Stimulated activated CD4-positive, alpha-beta T cell treated with anti-CD3 and anti-CD28 coated beads, Interleukin-4, amount 100 ng/mL, for 48 hours (primary cell): ENCODE results near the gene KIZ.

Experiments used
- DNase-seq, 2 donors: peaks; one replicate each; pipeline ENCODE4 v3.0.0-alpha.2; 2020; ENCODE audit warnings: low read depth in 2 of 2

KIZ gene

GRCh38 chr20:21265261-21266190, 139.6 kb downstream of the KIZ start:
- DNase-seq: no peak

- no peak for DNase-seq
Observed at GRCh38 chr20:21266191-21266536, 140.3 kb downstream of the KIZ start.

GRCh38 chr20:21269772-21270171, 143.9 kb downstream of the KIZ start:
- DNase-seq: no peak

- DNase-seq: no peak
Observed at GRCh38 chr20:21270806-21271205, 144.9 kb downstream of the KIZ start.

GRCh38 chr20:21272279-21272678, 146.4 kb downstream of the KIZ start:
- DNase-seq: no peak

- DNase-seq: no peak
Observed at GRCh38 chr20:21272679-21273078, 146.8 kb downstream of the KIZ start.

GRCh38 chr20:21273755-21274386, 148.0 kb downstream of the KIZ start:
- DNase-seq: no peak

- DNase-seq: no peak
Observed at GRCh38 chr20:21278829-21279228, 152.9 kb downstream of the KIZ start.

GRCh38 chr20:21279706-21280521, 154.0 kb downstream of the KIZ start:
- no peak for DNase-seq

GRCh38 chr20:21280522-21281016, 154.7 kb downstream of the KIZ start:
- no peak for DNase-seq

- DNase-seq: no peak
Observed at GRCh38 chr20:21286775-21287174, 160.9 kb downstream of the KIZ start.

GRCh38 chr20:21288587-21289370, 162.9 kb downstream of the KIZ start:
- no peak for DNase-seq

- DNase-seq: no peak
Observed at GRCh38 chr20:21289651-21290050, 163.8 kb downstream of the KIZ start.

- DNase-seq: no peak
Observed at GRCh38 chr20:21291026-21291425, 165.1 kb downstream of the KIZ start.

GRCh38 chr20:21294755-21295154, 168.9 kb downstream of the KIZ start:
- no peak for DNase-seq
